HG03025 (cell line): ENCODE results near the gene RNF103.
"Not testable (repeated sequence)": the region's sequence is repeated elsewhere in the genome, so short reads cannot be mapped to it uniquely, and the experiment has no call there.

ENCODE experiments used
- ATAC-seq: cut with Tn5 transposase; IDR thresholded peaks from one replicate; pipeline ENCODE4 v1.9.1; 2021; ENCODE audit warnings: mild to moderate bottlenecking, moderate library complexity; ENCODE audit not compliant: unreplicated experiment, low FRiP score

The RNF103 gene

DNA sequence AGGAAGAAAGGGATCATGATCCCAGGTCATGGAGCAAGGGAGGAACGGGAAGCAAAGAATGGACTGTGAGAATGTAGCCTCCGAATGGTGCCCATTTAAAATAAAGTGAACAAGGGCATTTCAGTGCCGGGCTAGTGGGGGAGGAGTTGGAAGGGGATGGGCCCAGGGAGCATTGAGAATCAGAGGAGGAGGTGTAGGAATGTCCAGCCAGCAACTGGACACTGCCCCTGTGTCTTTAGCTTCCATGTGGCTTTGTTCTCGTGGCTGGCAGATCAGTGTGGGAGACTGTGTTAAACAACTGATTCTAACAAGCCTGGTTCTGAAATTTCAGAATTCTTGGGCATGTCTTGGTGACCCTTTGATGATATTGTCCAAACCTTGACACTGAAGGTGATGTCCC lies 1.4 kb upstream of the RNF103 start:
- ATAC-seq = no peak

DNA sequence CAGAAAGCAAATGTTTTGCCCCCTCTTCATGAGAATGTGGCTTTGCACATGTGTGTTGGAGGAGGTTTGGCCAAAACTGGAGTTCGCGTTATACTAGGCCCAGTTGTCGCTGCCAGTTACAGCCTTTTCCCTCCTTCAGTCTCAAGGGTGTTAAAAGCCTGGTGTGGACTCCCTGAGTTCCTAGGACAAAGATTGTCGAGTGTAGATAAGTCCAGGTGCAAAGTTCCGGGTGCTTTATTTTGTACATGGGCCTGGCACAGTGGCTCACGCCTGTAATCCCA lies 542 bp upstream of the RNF103 start:
- ATAC-seq = no peak

DNA sequence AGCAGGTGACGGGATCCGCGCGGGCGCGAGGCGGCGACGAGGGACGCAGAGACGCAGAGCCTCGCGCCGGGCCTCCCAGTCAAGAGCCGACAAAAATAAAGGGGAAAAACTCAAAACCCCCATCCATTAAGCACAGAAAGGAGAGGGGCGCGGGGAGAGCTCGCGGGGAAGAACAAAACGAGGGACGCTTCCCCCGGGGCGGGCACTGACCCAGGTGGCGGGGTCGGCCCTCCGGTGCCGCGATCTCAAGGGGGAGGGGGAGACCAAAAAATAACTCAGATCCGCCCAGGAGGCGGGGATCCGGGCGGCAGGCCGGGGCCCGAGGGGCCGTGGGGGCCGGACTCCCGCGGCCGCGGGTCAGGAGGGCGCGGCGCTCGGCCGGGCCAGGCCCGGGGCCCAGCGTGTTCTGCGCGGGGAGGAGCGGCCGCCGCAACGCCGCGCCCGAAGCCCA lies 597 bp downstream of the RNF103 start:
- ATAC-seq = peak; percentile 52

DNA sequence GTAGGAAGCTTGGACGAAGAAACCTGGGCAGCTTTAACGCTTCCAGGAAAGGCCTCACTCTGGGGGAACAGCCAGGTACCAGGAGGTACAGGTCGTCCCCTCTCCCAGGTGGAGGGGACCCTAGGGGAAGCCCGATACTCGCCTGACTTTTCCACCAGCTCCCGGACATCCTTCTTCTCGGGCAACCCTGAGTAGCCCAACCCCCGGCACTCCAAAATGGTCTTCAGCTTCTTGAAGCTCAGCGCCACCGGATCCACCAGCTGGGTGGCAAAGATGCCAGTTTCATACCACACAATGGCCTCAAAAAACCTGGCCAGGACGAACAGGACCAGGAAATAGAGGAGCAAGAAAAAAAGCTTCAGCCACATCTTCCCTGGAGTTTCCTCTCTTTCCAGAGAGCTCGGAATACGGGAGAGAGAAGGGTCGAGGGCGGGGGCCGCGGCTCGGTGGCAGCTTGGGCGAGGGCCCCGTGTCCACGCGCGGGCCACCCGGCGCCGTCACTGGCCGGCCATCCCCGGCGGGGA lies 1.1 kb downstream of the RNF103 start:
- ATAC-seq = no peak

DNA sequence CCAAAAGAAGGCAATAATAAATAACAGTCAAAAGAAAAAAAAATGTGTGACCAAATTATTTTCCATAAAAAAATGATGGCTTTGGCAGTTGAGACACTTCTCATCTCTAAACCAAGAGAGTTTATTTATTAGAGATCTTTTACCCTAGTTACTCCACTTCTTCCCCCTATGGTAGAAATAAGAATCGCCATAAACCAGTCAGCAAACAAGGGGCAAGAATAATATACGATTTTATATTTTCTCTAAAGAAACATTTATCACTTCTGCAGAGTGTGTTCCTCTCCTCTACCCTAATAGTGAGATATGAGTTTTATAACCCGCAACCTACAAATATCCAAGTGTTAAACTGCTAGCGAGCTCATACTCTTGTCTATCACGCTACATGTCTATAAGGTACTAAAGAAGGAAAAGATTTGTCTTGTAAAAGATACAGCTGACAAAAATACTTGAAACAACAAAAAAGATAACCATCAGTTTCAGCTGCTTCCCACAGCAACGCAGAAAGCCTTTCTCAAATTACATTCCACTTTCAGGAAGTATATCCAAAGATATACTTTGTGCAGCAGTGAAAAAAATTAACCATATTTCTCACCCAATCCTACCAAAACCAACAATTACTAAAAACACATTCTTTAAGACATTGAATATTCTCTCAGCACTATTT lies 2.3 kb downstream of the RNF103 start:
- ATAC-seq = no peak

DNA sequence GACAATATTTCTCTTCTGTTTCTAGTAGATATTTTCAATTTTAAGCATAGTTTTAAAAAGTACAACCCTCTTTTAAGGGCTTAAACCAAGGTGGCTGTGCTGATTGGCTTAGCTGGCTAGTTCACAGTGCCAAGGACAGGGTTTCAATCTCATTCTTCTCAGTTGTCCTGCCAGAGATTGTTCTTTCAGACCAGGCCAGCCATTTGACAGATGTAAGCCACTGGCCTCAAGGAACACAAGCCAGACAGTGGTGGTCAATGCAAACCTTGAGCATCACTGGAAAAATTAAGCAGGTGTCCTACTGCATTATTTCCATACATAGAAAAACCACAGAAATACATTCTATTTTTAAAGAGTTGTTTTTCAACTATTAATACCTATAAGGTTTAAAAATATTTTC lies 5.9 kb downstream of the RNF103 start:
- no peak for ATAC-seq

DNA sequence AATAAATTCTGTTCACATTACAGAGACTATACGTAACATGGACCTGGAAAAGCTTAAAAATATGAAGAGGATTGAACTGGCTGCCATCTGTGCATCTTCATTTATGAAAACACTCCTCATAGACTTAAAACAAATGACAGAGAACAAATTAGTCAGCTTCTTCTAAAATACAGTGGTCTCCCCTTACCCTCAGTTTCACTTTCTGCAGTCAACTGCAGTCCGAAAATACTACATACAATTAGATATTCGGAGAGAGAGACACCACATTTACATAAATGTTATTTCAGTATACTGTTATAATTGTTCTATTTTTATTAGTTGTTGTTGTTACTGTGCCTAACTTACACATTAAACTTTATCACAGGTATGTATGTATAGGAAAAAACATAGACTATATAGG lies 6.5 kb downstream of the RNF103 start:
- no peak for ATAC-seq

DNA sequence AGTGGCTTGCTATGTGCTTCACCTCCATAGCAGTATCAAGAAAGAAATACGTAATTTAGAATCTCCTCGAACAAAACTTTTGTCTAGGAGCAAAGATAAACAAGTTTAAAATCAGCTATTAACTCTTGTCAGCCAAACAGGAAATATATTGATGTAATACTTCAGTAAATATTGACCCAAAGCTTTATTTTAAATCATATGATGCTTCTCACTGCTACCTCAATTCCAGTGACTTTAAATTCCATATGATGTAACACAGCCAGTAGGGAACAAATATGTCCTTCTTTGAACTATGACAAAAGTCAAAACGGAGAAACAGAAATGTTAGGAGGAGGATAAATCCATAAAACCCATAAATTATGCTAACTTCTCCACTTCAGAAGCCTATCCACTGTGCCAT lies 7.2 kb downstream of the RNF103 start:
- ATAC-seq = no peak

DNA sequence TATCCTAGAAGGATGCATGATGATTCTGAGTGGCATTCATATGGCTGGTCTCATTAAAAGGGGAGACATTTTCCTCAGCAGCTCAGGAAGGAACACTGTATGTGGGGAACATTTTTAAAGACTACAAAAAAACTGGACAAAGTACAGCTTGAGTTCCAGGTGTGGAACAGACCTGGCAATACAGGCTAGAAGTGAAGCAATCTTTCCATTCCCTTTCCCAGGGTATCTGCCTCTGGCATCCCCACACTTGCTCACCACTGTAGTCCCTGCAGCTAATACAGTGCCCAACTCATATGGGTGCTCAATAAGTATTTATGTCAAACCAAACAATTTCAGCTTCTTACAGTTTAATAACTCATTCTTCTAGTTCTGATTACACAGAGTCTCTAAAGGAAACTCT lies 8.1 kb downstream of the RNF103 start:
- no peak for ATAC-seq

DNA sequence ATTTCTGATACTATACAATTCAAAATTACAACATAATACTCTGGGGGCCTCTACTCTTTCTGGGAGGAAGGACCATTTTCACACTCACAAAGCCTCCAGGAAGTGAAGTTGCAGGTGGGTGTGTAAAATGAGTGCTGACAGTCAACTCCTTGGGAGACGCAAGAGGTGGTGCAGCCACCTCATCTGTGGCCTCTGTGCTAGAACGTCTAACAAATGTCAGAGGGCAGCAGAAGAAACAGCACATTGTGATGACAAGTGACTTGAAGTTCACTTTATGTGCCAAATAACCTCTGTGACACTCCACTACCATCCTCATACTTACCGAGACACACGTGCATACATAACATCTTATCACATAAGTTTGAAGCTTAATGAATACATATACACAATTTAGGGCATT lies 10.2 kb downstream of the RNF103 start:
- ATAC-seq = no peak

DNA sequence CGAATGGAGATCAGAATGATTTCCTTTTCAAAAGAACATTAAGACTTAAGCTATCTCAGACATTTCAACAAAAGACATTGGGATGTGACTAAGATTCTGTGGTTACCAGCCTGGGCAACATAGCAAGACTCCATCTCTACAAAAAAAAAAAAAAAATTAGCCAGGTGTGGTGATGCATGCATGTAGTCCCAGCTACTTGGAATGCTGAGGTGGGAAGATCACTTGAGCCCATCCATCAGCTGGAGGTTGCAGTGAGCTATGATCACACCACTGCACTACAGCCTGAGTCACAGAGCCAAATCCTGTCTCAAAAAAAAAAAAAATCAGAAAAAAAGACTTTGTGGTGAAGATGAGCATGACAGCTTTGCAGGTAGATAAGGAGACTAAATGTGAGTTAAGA lies 12.8 kb downstream of the RNF103 start:
- ATAC-seq = no peak

DNA sequence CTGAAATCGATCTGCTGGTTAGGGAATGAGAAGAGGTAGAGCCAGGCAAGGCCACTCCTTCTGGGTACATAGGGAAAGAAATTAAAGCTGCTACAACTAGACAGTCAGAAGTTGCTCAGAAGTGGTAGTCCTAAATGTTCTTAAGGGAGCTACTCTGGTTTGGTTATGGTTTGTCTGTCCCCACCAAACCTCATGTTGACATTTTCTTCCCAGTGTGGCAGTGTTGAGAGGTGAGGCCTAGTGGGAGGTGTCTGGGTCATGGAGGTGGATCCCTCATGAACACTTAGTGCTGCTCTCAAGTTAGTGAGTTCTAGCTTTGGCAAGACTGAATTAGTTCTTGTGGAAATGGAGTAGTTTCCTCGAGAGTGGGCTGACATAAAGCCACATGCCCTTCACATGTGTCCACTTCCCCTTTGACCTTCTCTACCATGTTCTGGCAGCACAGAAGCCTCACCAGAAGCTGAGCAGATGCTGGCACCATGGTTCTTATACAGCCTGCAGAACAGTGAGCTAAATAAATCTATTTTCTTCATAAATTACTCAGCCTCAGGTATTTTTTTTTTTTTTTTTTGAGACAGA lies 14.7 kb downstream of the RNF103 start:
- no peak for ATAC-seq

DNA sequence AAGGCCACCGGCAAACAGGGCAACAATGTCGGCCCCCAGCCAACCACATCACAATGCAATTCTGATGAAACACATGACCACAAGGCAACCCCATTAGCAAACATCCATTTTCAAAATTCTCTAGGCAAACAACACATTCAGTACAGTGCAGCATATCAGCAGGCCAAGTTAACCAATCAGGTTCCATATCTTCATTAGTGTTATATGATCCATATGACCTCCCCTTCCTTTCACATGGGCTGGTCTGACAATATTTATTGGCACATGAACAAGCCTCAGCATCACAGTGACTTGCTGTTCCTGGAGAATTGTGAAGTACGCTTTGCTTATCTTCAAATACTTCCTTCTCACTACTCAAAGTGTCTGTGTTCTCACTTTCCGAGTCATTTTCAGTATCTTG lies 19.8 kb downstream of the RNF103 start:
- ATAC-seq = no peak

DNA sequence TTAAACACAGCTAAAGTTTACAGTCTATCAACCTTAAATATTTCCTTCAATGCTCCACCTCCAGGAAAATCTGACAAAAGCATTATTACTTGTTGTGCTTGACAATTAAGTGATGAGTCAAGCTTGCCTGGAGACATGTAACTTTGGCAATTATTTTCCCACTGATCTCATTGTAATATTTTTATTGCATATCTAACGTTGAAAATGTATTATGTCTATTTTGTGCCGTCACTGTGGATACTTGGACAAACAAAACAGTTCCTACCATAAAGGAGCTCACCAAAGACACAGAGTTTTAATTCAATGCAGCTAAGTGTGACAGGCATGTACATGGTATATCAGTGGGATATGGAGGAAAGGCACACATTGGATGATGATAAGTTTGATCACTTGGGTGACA lies 24.7 kb downstream of the RNF103 start:
- ATAC-seq = no peak

DNA sequence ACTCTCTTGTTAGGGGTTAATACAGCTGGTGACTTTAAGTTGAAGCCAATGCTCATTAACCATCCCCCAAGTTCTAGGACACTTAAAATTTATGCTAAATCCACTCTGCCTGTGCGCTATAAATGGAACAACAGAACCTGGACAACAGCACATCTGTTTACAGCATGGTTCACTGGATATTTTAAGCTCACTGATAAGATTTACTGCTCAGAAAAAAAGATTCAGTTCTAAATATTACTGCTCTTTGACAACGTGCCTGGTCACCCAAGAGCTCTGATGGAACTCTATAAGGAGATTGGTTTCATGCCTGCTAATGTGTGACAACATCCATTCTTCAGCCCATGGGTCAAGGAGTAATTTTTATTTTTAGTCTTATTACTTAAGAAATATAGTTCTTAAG lies 27.5 kb downstream of the RNF103 start:
- ATAC-seq = no peak

DNA sequence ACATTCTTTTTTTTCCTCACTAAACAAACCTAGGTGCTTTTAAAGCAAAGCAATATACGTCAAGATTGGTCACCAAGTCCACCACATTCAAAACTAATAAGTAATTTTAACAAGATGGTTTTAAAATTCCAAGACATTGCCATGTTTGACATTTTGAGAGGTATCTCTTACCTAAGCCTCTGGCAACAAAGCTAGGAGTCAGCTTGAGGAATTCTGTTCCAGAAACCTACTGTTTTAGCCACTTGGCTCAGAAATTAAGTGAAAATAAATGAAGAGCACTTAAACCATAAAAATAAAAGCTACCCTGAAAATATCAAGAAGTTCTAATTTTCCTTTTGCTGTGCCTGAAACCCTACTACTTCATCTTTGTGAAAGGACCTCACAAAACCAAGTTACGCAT lies 30.4 kb downstream of the RNF103 start:
- no peak for ATAC-seq

DNA sequence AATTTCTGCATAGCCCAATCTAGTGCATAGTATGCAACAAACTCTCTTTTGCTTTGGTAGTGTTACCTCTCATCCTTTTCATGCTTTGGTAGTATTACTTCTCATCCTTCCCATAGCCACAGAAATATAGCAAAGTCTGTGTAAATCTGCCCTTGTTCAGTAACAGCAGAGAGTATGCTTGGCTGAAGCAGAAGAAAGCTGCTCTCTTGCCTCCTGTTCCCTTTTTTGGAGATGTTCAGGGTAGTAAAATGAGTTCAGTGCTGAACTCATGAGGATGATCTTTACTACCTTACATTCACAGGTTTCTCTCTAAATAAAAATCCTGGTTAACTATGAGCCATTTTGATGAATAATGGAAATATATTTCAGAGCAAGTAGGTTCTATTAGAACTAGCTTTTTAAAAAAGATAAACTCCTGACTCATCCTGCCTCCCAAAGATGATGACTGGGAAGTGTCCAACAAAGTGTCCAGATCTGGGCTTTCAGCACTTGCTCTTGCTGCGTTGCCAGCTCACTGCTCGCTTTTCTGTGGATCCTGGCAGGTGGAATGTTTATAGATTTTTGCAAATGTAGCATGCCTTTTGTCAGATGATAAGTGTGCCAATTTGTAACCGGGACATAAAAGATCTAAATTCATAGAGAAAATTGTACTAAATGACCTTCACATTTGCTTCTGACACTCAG lies 31.0 kb downstream of the RNF103 start:
- no peak for ATAC-seq

DNA sequence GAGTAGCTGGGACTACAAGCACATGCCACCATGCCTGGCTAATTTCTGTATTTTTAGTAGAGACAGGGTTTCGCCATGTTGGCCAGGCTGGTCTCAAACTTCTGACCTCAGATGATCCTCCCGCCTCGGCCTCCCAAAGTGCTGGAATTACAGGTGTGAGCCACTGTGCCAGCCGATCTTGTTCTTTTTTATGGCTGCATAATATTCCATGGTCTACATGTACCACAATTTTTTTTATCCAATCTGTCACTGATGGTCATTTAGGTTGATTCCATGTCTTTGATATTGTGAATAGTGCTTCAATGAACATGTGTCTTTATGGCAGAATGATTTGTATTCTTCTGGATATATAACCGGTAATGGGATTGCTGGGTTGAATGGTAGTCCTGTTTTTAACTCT lies 34.0 kb downstream of the RNF103 start:
- not testable (repeated sequence) for ATAC-seq

DNA sequence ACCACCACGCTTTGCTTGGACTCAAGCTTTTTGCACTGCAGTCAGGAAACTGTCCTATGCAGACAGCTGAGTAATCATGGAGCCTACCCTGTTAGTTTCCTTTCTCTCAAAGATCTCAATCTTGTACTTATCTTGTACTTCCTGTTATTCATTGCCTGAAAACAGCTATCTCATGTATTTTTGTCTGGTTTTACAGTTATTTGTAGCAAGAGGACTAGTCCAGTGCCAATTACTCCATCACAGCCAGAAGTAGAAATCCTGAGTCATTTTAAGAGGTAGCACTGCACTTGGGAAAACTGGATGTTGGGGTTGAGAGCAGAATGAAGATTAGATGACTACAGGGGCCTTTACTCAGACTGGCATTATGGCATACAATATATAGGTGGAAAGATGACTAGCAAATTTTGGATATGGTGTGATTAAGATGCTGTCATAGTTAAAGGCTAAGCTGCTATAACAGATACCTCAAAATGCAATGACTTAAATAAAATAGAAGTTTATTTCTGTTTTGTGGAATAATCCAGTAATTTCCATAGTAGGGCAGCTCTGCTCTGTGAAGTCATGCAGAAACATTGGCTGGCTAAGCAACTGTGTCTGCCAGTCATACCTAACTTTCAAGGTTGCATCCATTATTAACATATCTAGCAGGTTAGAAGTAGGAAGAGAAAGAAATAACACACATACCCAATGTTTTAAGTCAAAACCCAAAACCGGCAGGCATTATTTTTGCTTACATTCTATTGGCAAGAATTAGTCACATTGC lies 39.3 kb downstream of the RNF103 start:
- no peak for ATAC-seq

DNA sequence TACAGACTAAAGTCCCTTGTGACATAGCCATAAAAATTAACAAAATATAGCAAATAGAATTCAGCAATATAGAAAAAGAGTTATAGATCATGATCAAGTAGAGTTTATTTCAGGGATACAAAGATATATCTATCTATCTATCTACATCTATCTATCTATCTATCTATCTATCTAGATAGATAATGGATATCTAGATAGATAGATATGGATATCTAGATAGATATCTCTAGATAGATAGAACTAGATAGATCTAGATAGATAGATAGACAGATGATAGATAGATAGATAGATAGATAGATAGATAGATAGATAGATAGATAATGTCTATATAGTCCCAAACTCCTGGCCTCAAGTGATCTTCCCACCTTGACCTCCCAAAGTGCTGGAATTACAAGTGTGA lies 43.1 kb downstream of the RNF103 start:
- ATAC-seq = no peak

DNA sequence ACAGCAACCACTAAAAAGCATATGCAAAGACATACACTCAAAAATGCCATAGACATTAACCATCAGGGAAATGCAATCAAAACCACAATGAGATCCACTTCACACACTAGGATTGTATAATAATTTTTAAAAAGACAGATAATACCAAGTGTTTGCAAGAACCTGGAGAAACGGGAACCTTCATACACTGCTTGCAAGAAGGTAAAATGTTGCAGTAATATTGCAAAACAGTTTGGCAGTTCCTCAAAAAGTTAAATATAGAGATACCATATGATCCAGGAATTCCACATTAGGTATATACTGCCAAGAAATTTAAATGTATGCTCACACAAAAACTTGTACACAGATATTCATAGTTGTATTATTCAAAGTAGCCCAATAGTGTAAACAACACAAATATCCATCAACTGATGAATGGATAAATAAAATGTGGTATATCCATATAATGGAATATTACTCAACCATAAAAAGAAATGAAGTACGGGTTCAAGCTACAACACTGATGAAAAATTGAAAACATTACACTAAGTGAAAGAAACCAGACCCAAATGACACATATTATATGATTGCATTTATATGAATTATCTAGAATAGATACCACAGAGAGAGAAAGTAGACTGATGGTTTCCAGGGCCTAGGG lies 45.7 kb downstream of the RNF103 start:
- ATAC-seq = no peak
